Uterus (tissue), 4 donors: ENCODE measurements around the gene MTRF1. TPM values are rescaled to one million over a fixed set of nuclear protein-coding genes. Genes with fewer than 3 reads are reported as not detected.

Experiments used
- DNase-seq, 2 donors: peaks; one replicate each; pipeline ENCODE4 v3.0.0-alpha.2; 2019 to 2020
- H3K27ac ChIP-seq, 2 donors: fragments of 200-600 bp; sonication (generic); 1 replicate in 1 of 2; 2 replicates in 1 of 2; pipeline ENCODE4 v1.5.1; 2016 to 2018
- H3K27me3 ChIP-seq, 2 donors: fragments of 200-600 bp; sonication (generic); one replicate each; pipeline ENCODE4 v1.5.1; 2018 to 2019; ENCODE audit warnings: control low read depth in 1 of 2
- H3K36me3 ChIP-seq, 2 donors: fragments of 200-600 bp; sonication (generic); one replicate each; pipeline ENCODE4 v1.5.1; 2019; ENCODE audit warnings: control low read depth in 1 of 2
- H3K4me1 ChIP-seq, 2 donors: fragments of 200-600 bp; sonication (generic); one replicate each; pipeline ENCODE4 v1.5.1; 2018 to 2019; ENCODE audit warnings: control low read depth in 1 of 2
- H3K4me3 ChIP-seq, 2 donors: fragments of 200-600 bp; sonication (generic); 1 replicate in 1 of 2; 2 replicates in 1 of 2; pipeline ENCODE4 v1.5.1; 2018 to 2019; ENCODE audit warnings: mild to moderate bottlenecking in 1 of 2
- H3K9me3 ChIP-seq, 2 donors: fragments of 200-600 bp; sonication (generic); one replicate each; pipeline ENCODE4 v1.5.1; 2019; ENCODE audit warnings: control low read depth in 1 of 2
- POLR2A ChIP-seq, 2 donors: fragments of 450-650 bp; IDR thresholded peaks; one replicate each; pipeline ENCODE4 v1.6.1; 2016; ENCODE audit warnings: antibody characterized with exemption in 2 of 2, mild to moderate bottlenecking in 1 of 2, moderate library complexity in 1 of 2
- intact Hi-C: fragments of 100-400 bp; cut with DNase I; formaldehyde crosslinking; loops from one replicate; pipeline ENCODE4 v1.15.1; 2023; ENCODE audit warnings: low total_unique reads
- total RNA-seq, 4 donors: library from RNA; depleted of rRNA in 3 of 4; stranded (reverse); fragments of >200 nt in 3 of 4; gene quantifications; one replicate each; pipeline versions ENCODE4 v1.1.0 to v1.2.4, GENCODE V29; 2014 to 2023
- TF ChIP-seq, protein P1 (sequence below), 4 experiments: fragments of 200-600 bp in 2 of 4; fragments of 450-650 bp in 2 of 4; sonication (generic) in 2 of 4; IDR thresholded peaks; one replicate each; pipeline ENCODE4 v1.5.1; 2016 to 2019; ENCODE audit warnings: antibody characterized with exemption in 4 of 4, mild to moderate bottlenecking in 2 of 4, moderate library complexity in 1 of 4
- donor health status: DM: yes; HTN: yes; CAD: no.

MTRF1 gene
- total RNA-seq, 4 donors from 2014 or later: 4.1 to 24.1 (median 13.9) TPM

DNA sequence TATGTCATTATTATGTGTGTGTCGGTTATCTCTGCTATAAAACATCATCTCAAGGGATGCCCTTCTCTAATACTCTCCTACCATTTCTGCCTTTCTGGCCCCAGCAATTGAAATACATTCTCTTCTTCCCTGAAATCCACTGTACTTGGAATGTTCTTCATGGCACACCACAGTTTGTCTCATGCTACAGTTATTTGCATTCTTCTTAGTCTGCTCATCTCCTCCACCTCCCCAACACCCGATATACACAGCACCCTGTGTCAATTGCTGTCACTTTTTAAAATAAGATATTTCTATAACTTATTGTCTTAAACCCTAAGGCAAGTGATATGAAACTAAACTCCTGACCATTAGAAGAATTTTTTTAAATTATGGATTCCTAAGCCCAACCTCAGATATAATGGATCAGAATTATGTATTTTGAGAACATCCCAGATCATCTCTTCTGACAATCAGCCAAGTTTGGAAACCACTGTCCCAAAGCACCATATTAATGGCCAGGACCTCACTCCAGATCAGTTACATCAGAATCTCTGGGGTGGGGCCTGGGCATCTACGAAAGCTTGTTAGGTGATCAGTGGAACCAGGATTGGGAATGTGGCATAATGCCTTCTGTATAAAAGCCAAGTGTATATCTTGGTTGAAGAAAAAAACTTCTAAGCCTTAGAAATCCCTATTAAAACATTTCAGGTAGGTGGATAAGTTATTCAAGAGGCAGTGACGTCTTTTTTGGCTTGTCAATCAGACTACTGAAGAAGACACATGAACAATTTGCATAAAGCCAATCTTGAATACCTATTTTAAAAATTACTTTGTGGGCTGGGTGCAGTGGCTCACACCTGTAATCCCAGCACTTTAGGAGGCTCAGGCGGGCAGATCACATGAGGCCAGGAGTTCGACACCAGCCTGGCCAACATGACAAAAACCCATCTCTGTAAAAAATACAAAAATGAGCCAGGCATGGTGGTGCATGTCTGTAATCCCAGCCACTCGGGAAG, 39.0 kb downstream of the MTRF1 start:
- Histone ChIP-seq H3K4me3 (no peak overlapping the region), H3K27me3 (no peaks in the 10 kb centered on the region), H3K36me3 (no peaks in the 10 kb centered on the region), H3K27ac (no peak overlapping the region), H3K9me3 (no peaks in the 10 kb centered on the region), H3K4me1 (no peaks in the 10 kb centered on the region)
- intact Hi-C loops: no loop called here
- no peak for TF ChIP-seq POLR2A (IDR thresholded peaks at IDR 0.05)
- TF ChIP-seq, protein P1, sequence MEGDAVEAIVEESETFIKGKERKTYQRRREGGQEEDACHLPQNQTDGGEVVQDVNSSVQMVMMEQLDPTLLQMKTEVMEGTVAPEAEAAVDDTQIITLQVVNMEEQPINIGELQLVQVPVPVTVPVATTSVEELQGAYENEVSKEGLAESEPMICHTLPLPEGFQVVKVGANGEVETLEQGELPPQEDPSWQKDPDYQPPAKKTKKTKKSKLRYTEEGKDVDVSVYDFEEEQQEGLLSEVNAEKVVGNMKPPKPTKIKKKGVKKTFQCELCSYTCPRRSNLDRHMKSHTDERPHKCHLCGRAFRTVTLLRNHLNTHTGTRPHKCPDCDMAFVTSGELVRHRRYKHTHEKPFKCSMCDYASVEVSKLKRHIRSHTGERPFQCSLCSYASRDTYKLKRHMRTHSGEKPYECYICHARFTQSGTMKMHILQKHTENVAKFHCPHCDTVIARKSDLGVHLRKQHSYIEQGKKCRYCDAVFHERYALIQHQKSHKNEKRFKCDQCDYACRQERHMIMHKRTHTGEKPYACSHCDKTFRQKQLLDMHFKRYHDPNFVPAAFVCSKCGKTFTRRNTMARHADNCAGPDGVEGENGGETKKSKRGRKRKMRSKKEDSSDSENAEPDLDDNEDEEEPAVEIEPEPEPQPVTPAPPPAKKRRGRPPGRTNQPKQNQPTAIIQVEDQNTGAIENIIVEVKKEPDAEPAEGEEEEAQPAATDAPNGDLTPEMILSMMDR (IDR thresholded peaks at IDR 0.05): no peak
- DNase-seq: no peak

DNA sequence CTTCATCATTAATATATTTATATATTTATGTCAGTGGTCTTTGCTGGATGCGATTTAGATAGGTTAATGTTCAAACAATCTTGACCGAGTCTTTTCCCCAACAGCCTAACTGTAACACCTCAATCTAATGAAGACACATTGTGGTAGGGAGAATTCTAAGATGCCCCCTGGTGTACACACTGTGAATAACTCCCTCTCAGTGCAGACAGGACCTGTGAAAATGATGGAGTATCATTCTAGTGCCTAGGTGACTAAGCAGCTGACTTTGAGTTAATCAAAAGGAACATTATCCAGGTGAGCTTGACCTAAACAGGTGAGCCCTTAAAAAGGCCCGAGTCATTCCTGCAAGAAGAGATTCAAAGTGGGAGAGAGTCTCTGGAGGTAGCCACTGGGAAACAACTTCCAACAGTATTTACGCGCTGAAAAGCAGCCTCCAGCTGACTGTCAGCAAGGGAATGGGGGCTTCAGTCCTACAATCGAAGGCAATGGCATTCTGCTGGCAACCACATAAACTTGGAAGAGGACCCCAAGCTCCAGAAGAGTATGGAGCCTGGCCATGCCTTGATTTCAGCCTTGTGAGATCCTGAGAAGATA, 41.0 kb downstream of the MTRF1 start:
- Histone ChIP-seq H3K4me1 (no peaks in the 10 kb centered on the region), H3K9me3 (no peaks in the 10 kb centered on the region), H3K27me3 (no peaks in the 10 kb centered on the region), H3K4me3 (no peak overlapping the region), H3K27ac (no peak overlapping the region), H3K36me3 (no peaks in the 10 kb centered on the region)
- DNase-seq: peak; percentile 23 to 39
- intact Hi-C loops: no loop called here
- TF ChIP-seq, protein P1 (IDR thresholded peaks at IDR 0.05): peak; percentile 58 to 84 (median 70)
- no peak for TF ChIP-seq POLR2A (IDR thresholded peaks at IDR 0.05)

DNA sequence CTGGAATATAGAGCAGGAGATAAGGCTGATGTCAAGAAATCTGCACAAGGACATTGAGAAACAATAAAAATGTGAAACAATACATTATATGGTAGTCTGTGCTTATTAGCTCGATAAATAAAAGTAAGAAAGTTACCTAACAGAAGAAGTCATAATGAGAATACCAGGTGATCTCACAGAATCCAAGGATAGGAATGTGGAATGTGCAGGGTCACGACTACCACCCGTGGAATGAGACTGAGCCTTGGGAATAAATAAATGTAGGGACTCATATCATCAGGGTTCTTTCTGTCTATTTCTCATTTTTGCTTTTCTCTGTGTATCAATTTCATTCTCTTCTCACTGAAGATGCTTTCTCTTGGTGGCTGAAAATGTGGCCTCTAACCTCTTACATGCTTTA, 43.0 kb downstream of the MTRF1 start:
- H3K36me3 ChIP-seq: no peaks in the 10 kb centered on the region
- no peak overlapping the region for H3K27ac ChIP-seq
- intact Hi-C loops: no loop called here
- DNase-seq: no peak
- H3K4me1 ChIP-seq: no peaks in the 10 kb centered on the region
- no peak overlapping the region for H3K4me3 ChIP-seq
- H3K27me3 ChIP-seq: no peaks in the 10 kb centered on the region
- no peak for TF ChIP-seq POLR2A (IDR thresholded peaks at IDR 0.05)
- TF ChIP-seq, protein P1 (IDR thresholded peaks at IDR 0.05): no peak
- H3K9me3 ChIP-seq: no peaks in the 10 kb centered on the region

DNA sequence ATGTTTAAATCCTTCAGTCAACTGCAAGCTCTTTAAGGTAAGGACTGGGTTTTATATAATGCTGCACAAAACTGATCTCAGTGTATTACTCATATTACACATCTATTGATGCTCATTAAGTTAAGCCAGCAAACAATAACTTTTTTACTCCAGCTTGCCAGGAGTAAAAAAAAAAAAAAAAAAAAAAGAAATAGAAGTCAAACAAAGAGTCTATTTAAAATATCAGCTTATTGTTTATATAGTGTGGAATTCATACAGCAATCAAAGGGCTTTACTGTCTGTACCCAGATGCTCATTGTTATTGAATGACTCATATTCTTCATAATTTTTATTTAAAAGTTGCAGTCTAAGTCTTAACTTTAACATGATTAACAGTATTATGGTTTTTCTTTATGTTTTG, 47.2 kb downstream of the MTRF1 start:
- H3K27ac ChIP-seq: no peak overlapping the region
- TF ChIP-seq, protein P1 (IDR thresholded peaks at IDR 0.05): no peak
- TF ChIP-seq POLR2A (IDR thresholded peaks at IDR 0.05): no peak
- H3K36me3 ChIP-seq: no peaks in the 10 kb centered on the region
- intact Hi-C loops: no loop called here
- DNase-seq: no peak
- H3K4me1 ChIP-seq: no peaks in the 10 kb centered on the region
- H3K27me3 ChIP-seq: no peaks in the 10 kb centered on the region
- H3K4me3 ChIP-seq: no peak overlapping the region
- no peaks in the 10 kb centered on the region for H3K9me3 ChIP-seq

DNA sequence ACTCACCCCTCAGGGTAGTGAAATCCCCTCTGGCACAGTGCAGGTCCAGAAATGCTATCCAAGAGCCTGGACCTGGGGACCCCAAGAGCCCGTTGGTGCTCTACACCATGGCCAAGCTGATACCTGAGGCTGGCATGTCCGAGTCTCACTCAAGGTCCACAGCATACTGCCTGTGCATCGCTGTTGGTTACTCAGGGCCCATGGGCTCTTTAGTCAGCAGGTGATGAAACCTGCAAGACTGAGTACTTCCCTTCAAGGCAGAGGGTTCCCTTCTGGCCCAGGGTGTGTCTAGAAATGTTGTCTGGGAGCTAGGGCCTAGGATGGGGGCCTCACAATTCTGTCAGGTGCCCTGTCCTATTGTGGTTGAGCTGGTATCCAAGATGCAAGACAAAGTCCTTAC, 49.5 kb downstream of the MTRF1 start:
- DNase-seq: no peak
- H3K27me3 ChIP-seq: no peaks in the 10 kb centered on the region
- no peak overlapping the region for H3K4me3 ChIP-seq
- intact Hi-C loops: no loop called here
- H3K9me3 ChIP-seq: no peaks in the 10 kb centered on the region
- H3K36me3 ChIP-seq: no peaks in the 10 kb centered on the region
- no peak for TF ChIP-seq POLR2A (IDR thresholded peaks at IDR 0.05)
- TF ChIP-seq, protein P1 (IDR thresholded peaks at IDR 0.05): no peak
- no peaks in the 10 kb centered on the region for H3K4me1 ChIP-seq
- no peak overlapping the region for H3K27ac ChIP-seq
